Upper lobe of left lung (tissue), 6 donors: ENCODE results near the gene MINAR1. TPM values are rescaled to one million over a fixed set of nuclear protein-coding genes. Genes with fewer than 3 reads are reported as not detected.

Experiments used
- ATAC-seq, 2 donors: fragments of 200-7000 bp; cut with Tn5 transposase; one replicate each; pipeline ENCODE4 v1.9.1; 2022; ENCODE audit warnings: mild to moderate bottlenecking in 2 of 2, moderate library complexity in 2 of 2; ENCODE audit not compliant: low FRiP score in 2 of 2
- DNase-seq, 2 donors: peaks; one replicate each; pipeline ENCODE4 v3.0.0-alpha.2; 2019 to 2020
- H3K27ac ChIP-seq, 4 donors: fragments of 200-600 bp; sonication (generic); one replicate each; pipeline ENCODE4 v1.5.1; 2016 to 2019
- H3K27me3 ChIP-seq, 4 donors: fragments of 200-600 bp; sonication (generic); one replicate each; pipeline ENCODE4 v1.5.1; 2017 to 2019
- H3K36me3 ChIP-seq, 4 donors: fragments of 200-600 bp; sonication (generic); one replicate each; pipeline ENCODE4 v1.5.1; 2016 to 2019
- H3K4me1 ChIP-seq, 4 donors: fragments of 200-600 bp; sonication (generic); one replicate each; pipeline ENCODE4 v1.5.1; 2018 to 2019
- H3K4me3 ChIP-seq, 4 donors: fragments of 200-600 bp; sonication (generic); one replicate each; pipeline ENCODE4 v1.5.1; 2017 to 2019; ENCODE audit warnings: mild to moderate bottlenecking in 2 of 4, moderate library complexity in 1 of 4
- H3K9me3 ChIP-seq, 4 donors: fragments of 200-600 bp; sonication (generic); one replicate each; pipeline ENCODE4 v1.5.1; 2018 to 2019
- CTCF ChIP-seq, 6 experiments: fragments of 450-650 bp in 4 of 6; fragments of 200-600 bp in 2 of 6; sonication (generic) in 2 of 6; IDR thresholded peaks; one replicate each; pipeline ENCODE4 v1.5.1; 2016 to 2019; ENCODE audit warnings: antibody characterized with exemption in 6 of 6
- EP300 ChIP-seq, 4 donors: sonication (generic); formaldehyde crosslinking; IDR thresholded peaks; one replicate each; pipeline ENCODE4 v1.5.1; 2017; ENCODE audit warnings: antibody characterized with exemption in 4 of 4, control low read depth in 2 of 4
- POLR2A ChIP-seq, 4 donors: fragments of 450-650 bp; IDR thresholded peaks; one replicate each; pipeline ENCODE4 v1.5.1; 2016 to 2017; ENCODE audit warnings: antibody characterized with exemption in 4 of 4, mild to moderate bottlenecking in 2 of 4
- POLR2AphosphoS5 ChIP-seq, 2 donors: sonication (generic); formaldehyde crosslinking; IDR thresholded peaks; one replicate each; pipeline ENCODE4 v1.5.1; 2017; ENCODE audit warnings: antibody characterized with exemption in 2 of 2
- WGBS, 2 donors: methylation state at CpG; one replicate each; pipeline ENCODE4 v1.1.5; 2017 to 2018; 5-methylcytosine and 5-hydroxymethylcytosine counted together
- total RNA-seq, 6 donors: library from RNA; depleted of rRNA in 4 of 6; stranded (reverse); fragments of >200 nt in 4 of 6; gene quantifications; one replicate each; pipeline versions ENCODE4 v1.1.0 to v1.2.1, GENCODE V29; 2016 to 2021
- donor health status: DM: no; HTN: no; CAD: no; lungs with moderate emphysema.
- donor health status: DM: no; HTN: yes; CAD: no; lungs with severe emphysema.

The MINAR1 gene
- total RNA-seq, 6 donors from 2014 or later, result 0.15 to 0.67 (median 0.30) TPM; not detected in 1

- H3K27ac ChIP-seq, result no peak overlapping the region
- no peak for TF ChIP-seq EP300 (IDR thresholded peaks at IDR 0.05)
- TF ChIP-seq CTCF (IDR thresholded peaks at IDR 0.05), result no peak
- no peak for TF ChIP-seq POLR2AphosphoS5 (IDR thresholded peaks at IDR 0.05)
- TF ChIP-seq POLR2A (IDR thresholded peaks at IDR 0.05), result no peak
- H3K4me1 ChIP-seq, result no peaks in the 10 kb centered on the region
- H3K9me3 ChIP-seq, result peaks cover 0 to 12% (median 2%) of the 10 kb centered on the region in 4 donors
- H3K4me3 ChIP-seq, result no peak overlapping the region
- no peaks in the 10 kb centered on the region for H3K27me3 ChIP-seq
- DNase-seq (no peak), ATAC-seq (no peak)
- H3K36me3 ChIP-seq, result no peaks in the 10 kb centered on the region
- WGBS, 2 donors, result 48 to 52% methylated on average over 4 of the region's 4 CpGs
Measured at GRCh38 chr15:79442911-79443310, 10.8 kb downstream of the MINAR1 start.

GRCh38 chr15:79447060-79447459, 14.9 kb downstream of the MINAR1 start:
- no peak for DNase-seq
- no peak for ATAC-seq
- H3K27ac ChIP-seq, result no peak overlapping the region
- H3K4me3 ChIP-seq, result no peak overlapping the region
- no peaks in the 10 kb centered on the region for H3K36me3 ChIP-seq
- TF ChIP-seq POLR2AphosphoS5 (IDR thresholded peaks at IDR 0.05) (no peak), CTCF (IDR thresholded peaks at IDR 0.05) (no peak), POLR2A (IDR thresholded peaks at IDR 0.05) (no peak), EP300 (IDR thresholded peaks at IDR 0.05) (no peak)
- WGBS, 2 donors, result 74 to 91% methylated on average over 1 of the region's 1 CpG
- no peaks in the 10 kb centered on the region for H3K27me3 ChIP-seq
- H3K4me1 ChIP-seq, result no peaks in the 10 kb centered on the region
- peaks cover 0 to 12% (median 2%) of the 10 kb centered on the region in 4 donors for H3K9me3 ChIP-seq

GRCh38 chr15:79450648-79451047, 18.5 kb downstream of the MINAR1 start:
- Histone ChIP-seq H3K27ac (no peak overlapping the region), H3K27me3 (no peaks in the 10 kb centered on the region), H3K4me1 (no peaks in the 10 kb centered on the region), H3K9me3 (peaks cover 0 to 10% (median 2%) of the 10 kb centered on the region in 4 donors), H3K4me3 (no peak overlapping the region), H3K36me3 (no peaks in the 10 kb centered on the region)
- TF ChIP-seq POLR2AphosphoS5 (IDR thresholded peaks at IDR 0.05), result no peak
- TF ChIP-seq CTCF (IDR thresholded peaks at IDR 0.05), result no peak
- TF ChIP-seq EP300 (IDR thresholded peaks at IDR 0.05), result no peak
- TF ChIP-seq POLR2A (IDR thresholded peaks at IDR 0.05), result no peak
- WGBS, 2 donors, result 72 to 80% methylated on average over 3 of the region's 3 CpGs
- DNase-seq, result no peak
- ATAC-seq, result no peak

- Histone ChIP-seq H3K4me1 (no peaks in the 10 kb centered on the region), H3K4me3 (no peak overlapping the region), H3K27ac (no peak overlapping the region), H3K27me3 (no peaks in the 10 kb centered on the region), H3K9me3 (peaks cover 0 to 7% (median 0%) of the 10 kb centered on the region in 4 donors), H3K36me3 (no peaks in the 10 kb centered on the region)
- DNase-seq (peak in 1 of 2 donors; percentile 53), ATAC-seq (peak in 1 of 2 donors; percentile 41)
- 44 to 80% methylated on average over 1 to 16 of the region's 17 CpGs for WGBS, 2 donors
- TF ChIP-seq EP300 (IDR thresholded peaks at IDR 0.05) (no peak), CTCF (IDR thresholded peaks at IDR 0.05) (no peak), POLR2AphosphoS5 (IDR thresholded peaks at IDR 0.05) (no peak), POLR2A (IDR thresholded peaks at IDR 0.05) (no peak)
Measured at GRCh38 chr15:79451361-79451999, 19.3 kb downstream of the MINAR1 start.
